ENCODE results near the gene MAPK12.
A peak's percentile ranks its signal among the peaks of the same experiment; 100 is the strongest.
"Not testable (repeated sequence)": the region's sequence is repeated elsewhere in the genome, so short reads cannot be mapped to it uniquely, and the experiment has no call there.

Gene MAPK12

DNA sequence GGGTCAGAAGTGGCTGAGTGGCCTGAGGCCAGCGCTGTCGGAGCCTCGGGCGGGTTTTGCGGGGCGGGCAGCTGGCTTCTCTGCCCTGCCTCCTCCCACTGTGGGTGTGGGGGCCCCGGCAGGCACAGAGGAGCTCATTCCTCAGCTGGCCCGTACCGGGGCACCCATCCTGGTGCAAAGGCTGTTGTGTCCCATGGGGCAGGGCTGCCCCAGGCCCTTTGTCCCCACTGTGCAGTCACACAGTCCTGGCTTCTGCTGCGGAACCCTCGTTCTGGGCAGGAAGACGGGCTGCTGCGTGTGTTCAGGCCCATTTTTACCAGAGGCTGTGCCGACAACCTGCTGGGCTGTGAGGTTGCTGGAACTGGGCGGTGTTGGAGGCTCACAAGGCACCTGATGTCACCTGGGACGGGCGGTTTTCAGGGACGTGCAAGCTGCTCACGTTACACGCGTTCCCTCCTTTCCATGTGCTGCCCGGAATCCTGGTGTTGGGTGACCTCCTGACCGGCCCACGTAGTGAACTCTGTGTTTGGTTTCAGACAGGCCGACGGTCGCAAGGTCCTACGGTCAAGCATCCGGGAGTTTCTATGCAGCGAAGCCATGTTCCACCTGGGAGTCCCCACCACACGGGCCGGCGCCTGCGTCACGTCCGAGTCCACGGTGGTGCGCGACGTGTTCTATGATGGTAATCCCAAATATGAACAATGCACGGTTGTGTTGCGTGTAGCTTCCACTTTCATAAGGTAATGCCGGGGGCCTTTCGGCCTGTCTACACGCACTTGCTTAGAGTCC, 55.5 kb downstream of the MAPK12 start:
- peak overlapping the region in 1 of 3 experiments; percentile 23 for H3K4me3 Mint-ChIP-seq
- H3K4me1 Mint-ChIP-seq = peaks cover 30% of the 10 kb centered on the region
- no peak overlapping the region for H3K27ac Mint-ChIP-seq
- H3K36me3 Mint-ChIP-seq (ENCODE audit: low read depth) = peaks cover 36% of the 10 kb centered on the region
- TF ChIP-seq, protein P1, sequence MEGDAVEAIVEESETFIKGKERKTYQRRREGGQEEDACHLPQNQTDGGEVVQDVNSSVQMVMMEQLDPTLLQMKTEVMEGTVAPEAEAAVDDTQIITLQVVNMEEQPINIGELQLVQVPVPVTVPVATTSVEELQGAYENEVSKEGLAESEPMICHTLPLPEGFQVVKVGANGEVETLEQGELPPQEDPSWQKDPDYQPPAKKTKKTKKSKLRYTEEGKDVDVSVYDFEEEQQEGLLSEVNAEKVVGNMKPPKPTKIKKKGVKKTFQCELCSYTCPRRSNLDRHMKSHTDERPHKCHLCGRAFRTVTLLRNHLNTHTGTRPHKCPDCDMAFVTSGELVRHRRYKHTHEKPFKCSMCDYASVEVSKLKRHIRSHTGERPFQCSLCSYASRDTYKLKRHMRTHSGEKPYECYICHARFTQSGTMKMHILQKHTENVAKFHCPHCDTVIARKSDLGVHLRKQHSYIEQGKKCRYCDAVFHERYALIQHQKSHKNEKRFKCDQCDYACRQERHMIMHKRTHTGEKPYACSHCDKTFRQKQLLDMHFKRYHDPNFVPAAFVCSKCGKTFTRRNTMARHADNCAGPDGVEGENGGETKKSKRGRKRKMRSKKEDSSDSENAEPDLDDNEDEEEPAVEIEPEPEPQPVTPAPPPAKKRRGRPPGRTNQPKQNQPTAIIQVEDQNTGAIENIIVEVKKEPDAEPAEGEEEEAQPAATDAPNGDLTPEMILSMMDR (IDR thresholded peaks at IDR 0.05; ENCODE audit: unreplicated experiment in 3 of 3) = no peak
- H3K27me3 Mint-ChIP-seq (ENCODE audit: low read depth) = peaks cover 7% of the 10 kb centered on the region
- no peaks in the 10 kb centered on the region for H3K9me3 Mint-ChIP-seq

DNA sequence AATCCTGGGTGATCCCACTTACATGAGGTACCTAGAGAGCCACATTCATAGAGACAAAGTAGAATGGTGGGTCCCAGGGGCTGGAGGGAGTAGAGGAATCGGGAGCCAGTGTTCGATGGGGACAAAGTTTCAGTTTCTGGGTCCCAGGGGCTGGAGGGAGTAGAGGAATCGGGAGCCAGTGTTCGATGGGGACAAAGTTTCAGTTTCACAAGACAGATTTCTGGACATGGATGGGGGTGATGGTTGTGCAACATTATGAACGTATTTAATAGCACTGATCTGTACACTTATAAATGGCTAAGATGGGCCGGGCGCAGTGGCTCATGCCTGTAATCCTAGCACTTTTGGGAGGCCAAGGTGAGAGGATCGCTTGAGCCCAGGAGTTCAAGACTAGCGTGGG, 56.5 kb downstream of the MAPK12 start:
- H3K27me3 Mint-ChIP-seq (ENCODE audit: low read depth); H3K27ac Mint-ChIP-seq; H3K9me3 Mint-ChIP-seq: not testable (repeated sequence)
- Mint-ChIP-seq H3K36me3 (ENCODE audit: low read depth) (peaks cover 35% of the 10 kb centered on the region), H3K4me3 (peak overlapping the region in 2 of 3 experiments; percentile 37 to 57), H3K4me1 (peaks cover 29% of the 10 kb centered on the region)

- no peak overlapping the region for H3K4me3 Mint-ChIP-seq
- H3K27ac Mint-ChIP-seq = no peak overlapping the region
- TF ChIP-seq, protein P1 (IDR thresholded peaks at IDR 0.05; ENCODE audit: unreplicated experiment in 3 of 3) = no peak
- H3K9me3 Mint-ChIP-seq = no peaks in the 10 kb centered on the region
- peaks cover 30% of the 10 kb centered on the region for H3K36me3 Mint-ChIP-seq (ENCODE audit: low read depth)
- H3K4me1 Mint-ChIP-seq = peaks cover 25% of the 10 kb centered on the region
- H3K27me3 Mint-ChIP-seq (ENCODE audit: low read depth) = peaks cover 7% of the 10 kb centered on the region
Observed at GRCh38 chr22:50204571-50204970, 56.9 kb downstream of the MAPK12 start.

GRCh38 chr22:50203288-50203687, 58.2 kb downstream of the MAPK12 start:
- H3K36me3 Mint-ChIP-seq (ENCODE audit: low read depth) = peaks cover 27% of the 10 kb centered on the region

More at GRCh38 chr22:50203288-50203687, 58.2 kb downstream of the MAPK12 start:
- Mint-ChIP-seq H3K27me3 (ENCODE audit: low read depth) (peaks cover 7% of the 10 kb centered on the region), H3K9me3 (no peaks in the 10 kb centered on the region), H3K4me1 (peaks cover 22% of the 10 kb centered on the region), H3K4me3 (peak overlapping the region in 2 of 3 experiments; percentile 30 to 43), H3K27ac (no peak overlapping the region)
- TF ChIP-seq, protein P1 (IDR thresholded peaks at IDR 0.05; ENCODE audit: unreplicated experiment in 3 of 3) = no peak
